Measurements from ENCODE around the gene POMT1.

GRCh38 chr9:131467214-131467935 lies 35.3 kb upstream of the POMT1 start:
- no peak for TF ChIP-seq CTCF (conservative IDR thresholded peaks at IDR 0.05 in 1 of 2, IDR thresholded peaks at IDR 0.05 in 1 of 2; ENCODE audit: extremely low read depth in 1 of 2, insufficient read depth in 1 of 2, low read depth in 1 of 2, low read length in 2 of 2)
- no peak for TF ChIP-seq EZH2 (IDR thresholded peaks at IDR 0.05; ENCODE audit: borderline replicate concordance, low read length)
